Loucy (cell line): ENCODE results near the gene SRCIN1.
"Not testable (repeated sequence)": the region's sequence is repeated elsewhere in the genome, so short reads cannot be mapped to it uniquely, and the experiment has no call there.

ENCODE experiments used
- H2AFZ ChIP-seq: fragments of 200-600 bp; sonication (generic); 2 replicates; pipeline ENCODE4 v1.6.0; 2016; ENCODE audit warnings: antibody characterized with exemption, mild to moderate bottlenecking, low read length, moderate library complexity
- H3F3A ChIP-seq: fragments of 200-600 bp; 2 replicates; pipeline ENCODE4 v1.6.0; 2016; ENCODE audit warnings: antibody characterized with exemption, low read depth, mild to moderate bottlenecking
- H3K27me3 ChIP-seq: fragments of 200-600 bp; sonication (generic); 2 replicates; pipeline ENCODE4 v1.6.1; 2014; ENCODE audit warnings: low read length, mild to moderate bottlenecking; ENCODE audit not compliant: insufficient read depth, poor library complexity, severe bottlenecking
- H3K36me3 ChIP-seq: fragments of 200-600 bp; sonication (generic); 2 replicates; pipeline ENCODE4 v1.6.1; 2016; ENCODE audit warnings: low read length; ENCODE audit not compliant: insufficient read depth
- H3K4me1 ChIP-seq: fragments of 200-600 bp; sonication (generic); 2 replicates; pipeline ENCODE4 v1.5.1; 2014; ENCODE audit warnings: low read length, mild to moderate bottlenecking; ENCODE audit not compliant: insufficient read depth, poor library complexity, severe bottlenecking
- H3K4me2 ChIP-seq: fragments of 200-600 bp; sonication (generic); 2 replicates; pipeline ENCODE4 v1.6.0; 2014; ENCODE audit warnings: antibody characterized with exemption, low read length, low read depth, mild to moderate bottlenecking; ENCODE audit not compliant: poor library complexity, severe bottlenecking
- H3K4me3 ChIP-seq: fragments of 200-600 bp; sonication (generic); 2 replicates; pipeline ENCODE4 v1.5.1; 2014; ENCODE audit warnings: low read length, mild to moderate bottlenecking, mixed read lengths; ENCODE audit not compliant: poor library complexity, severe bottlenecking
- H3K79me2 ChIP-seq: fragments of 200-600 bp; sonication (generic); 2 replicates; pipeline ENCODE4 v1.6.1; 2014; ENCODE audit warnings: low read length; ENCODE audit not compliant: insufficient read depth
- H3K9ac ChIP-seq: fragments of 200-600 bp; sonication (generic); 2 replicates; pipeline ENCODE4 v1.6.0; 2014; ENCODE audit warnings: mild to moderate bottlenecking, low read depth, low read length, moderate library complexity; ENCODE audit not compliant: poor library complexity, severe bottlenecking
- H3K9me2 ChIP-seq: fragments of 200-600 bp; sonication (generic); replicated peaks from 2 replicates; pipeline ENCODE4 v1.6.1; 2016; ENCODE audit warnings: low read depth, low read length, mixed read lengths
- H3K9me3 ChIP-seq: fragments of 200-600 bp; sonication (generic); 2 replicates; pipeline ENCODE4 v1.6.1; 2014; ENCODE audit warnings: mild to moderate bottlenecking, antibody characterized with exemption, low read length, low read depth; ENCODE audit not compliant: insufficient read depth
- H4K20me1 ChIP-seq: fragments of 200-600 bp; sonication (generic); 2 replicates; pipeline ENCODE4 v1.6.0; 2014; ENCODE audit warnings: antibody characterized with exemption, low read length, mild to moderate bottlenecking; ENCODE audit not compliant: insufficient read depth, poor library complexity, severe bottlenecking
- EZH2phosphoT487 ChIP-seq: fragments of 200-600 bp; IDR thresholded peaks from 2 replicates; pipeline ENCODE4 v1.6.1; 2018; ENCODE audit warnings: antibody characterized with exemption, mild to moderate bottlenecking, moderate library complexity, borderline replicate concordance
- TF ChIP-seq, protein P1 (sequence below): fragments of 200-600 bp; sonication (generic); conservative IDR thresholded peaks from 2 replicates; pipeline ENCODE4 v1.5.1; 2014; ENCODE audit warnings: mild to moderate bottlenecking, antibody characterized with exemption, low read length

The SRCIN1 gene

DNA sequence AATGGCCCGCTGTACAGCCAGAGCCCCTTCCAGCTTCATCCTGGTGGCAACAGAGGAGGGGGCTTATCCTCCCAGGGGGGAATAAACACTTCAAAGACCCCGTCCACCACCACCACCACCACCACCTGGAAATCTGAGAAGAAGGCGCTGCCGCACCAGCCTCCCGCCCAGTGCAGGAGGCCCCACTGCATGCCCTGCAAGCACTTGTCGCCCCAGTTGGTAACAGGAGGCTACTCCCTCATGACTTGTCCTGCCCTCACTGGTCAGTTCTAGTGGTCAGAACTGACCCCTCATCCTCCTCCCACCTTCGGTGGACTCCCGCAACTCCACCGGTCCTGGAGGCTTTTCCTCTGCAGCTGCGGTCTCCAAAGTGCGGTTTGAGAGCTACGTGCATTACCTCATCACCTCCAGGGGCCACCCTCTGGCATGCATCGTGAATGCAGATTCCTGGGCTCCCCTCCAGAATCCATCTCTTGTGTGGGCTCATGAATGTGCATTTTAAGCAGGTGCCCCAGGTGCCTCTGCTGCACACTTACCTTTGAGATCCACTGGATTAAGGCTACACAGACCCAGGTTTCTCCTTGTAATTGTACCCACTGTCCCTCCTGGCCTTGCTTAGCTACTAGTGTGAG is 71.8 kb downstream of the SRCIN1 start:
- H3K4me2 ChIP-seq: no peak overlapping the region
- no peak overlapping the region for H3K4me3 ChIP-seq
- no peaks in the 10 kb centered on the region for H3K79me2 ChIP-seq
- H2AFZ ChIP-seq: no peak overlapping the region
- no peaks in the 10 kb centered on the region for H3F3A ChIP-seq
- no peaks in the 10 kb centered on the region for H3K27me3 ChIP-seq
- H3K4me1 ChIP-seq: no peaks in the 10 kb centered on the region
- no peaks in the 10 kb centered on the region for H4K20me1 ChIP-seq
- no peak for TF ChIP-seq EZH2phosphoT487
- TF ChIP-seq, protein P1, sequence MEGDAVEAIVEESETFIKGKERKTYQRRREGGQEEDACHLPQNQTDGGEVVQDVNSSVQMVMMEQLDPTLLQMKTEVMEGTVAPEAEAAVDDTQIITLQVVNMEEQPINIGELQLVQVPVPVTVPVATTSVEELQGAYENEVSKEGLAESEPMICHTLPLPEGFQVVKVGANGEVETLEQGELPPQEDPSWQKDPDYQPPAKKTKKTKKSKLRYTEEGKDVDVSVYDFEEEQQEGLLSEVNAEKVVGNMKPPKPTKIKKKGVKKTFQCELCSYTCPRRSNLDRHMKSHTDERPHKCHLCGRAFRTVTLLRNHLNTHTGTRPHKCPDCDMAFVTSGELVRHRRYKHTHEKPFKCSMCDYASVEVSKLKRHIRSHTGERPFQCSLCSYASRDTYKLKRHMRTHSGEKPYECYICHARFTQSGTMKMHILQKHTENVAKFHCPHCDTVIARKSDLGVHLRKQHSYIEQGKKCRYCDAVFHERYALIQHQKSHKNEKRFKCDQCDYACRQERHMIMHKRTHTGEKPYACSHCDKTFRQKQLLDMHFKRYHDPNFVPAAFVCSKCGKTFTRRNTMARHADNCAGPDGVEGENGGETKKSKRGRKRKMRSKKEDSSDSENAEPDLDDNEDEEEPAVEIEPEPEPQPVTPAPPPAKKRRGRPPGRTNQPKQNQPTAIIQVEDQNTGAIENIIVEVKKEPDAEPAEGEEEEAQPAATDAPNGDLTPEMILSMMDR: no peak
- H3K9me2 ChIP-seq: no peaks in the 10 kb centered on the region
- no peaks in the 10 kb centered on the region for H3K36me3 ChIP-seq
- H3K9ac ChIP-seq: no peak overlapping the region
- no peaks in the 10 kb centered on the region for H3K9me3 ChIP-seq

DNA sequence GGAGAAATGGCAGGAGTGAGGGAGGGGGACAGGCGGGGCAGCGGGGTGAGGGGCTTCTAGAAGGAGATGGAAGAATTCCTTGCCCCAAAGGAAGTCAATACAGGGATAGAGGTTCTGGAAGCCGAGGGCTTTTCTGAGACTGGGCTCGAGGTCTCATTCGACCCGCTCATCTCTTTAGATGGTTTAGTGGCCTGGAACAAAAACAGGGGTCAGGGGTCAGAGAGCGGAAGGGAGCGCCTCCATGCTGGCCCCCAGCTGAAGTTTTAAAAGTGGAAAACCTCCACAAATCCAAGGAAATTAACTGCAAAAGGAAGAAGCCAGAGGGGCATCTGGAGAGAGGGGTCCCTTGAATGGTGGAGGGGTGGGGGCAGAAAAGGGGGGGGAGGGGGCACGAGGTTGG is 72.5 kb downstream of the SRCIN1 start:
- no peaks in the 10 kb centered on the region for H4K20me1 ChIP-seq

GRCh38 chr17:38532451-38532850 is 73.3 kb downstream of the SRCIN1 start:
- TF ChIP-seq, protein P1: no peak
- TF ChIP-seq EZH2phosphoT487: no peak
- no peaks in the 10 kb centered on the region for H4K20me1 ChIP-seq
- H3K4me1 ChIP-seq: no peaks in the 10 kb centered on the region
- H3K27me3 ChIP-seq: no peaks in the 10 kb centered on the region
- no peaks in the 10 kb centered on the region for H3K9me2 ChIP-seq
- H3K36me3 ChIP-seq: no peaks in the 10 kb centered on the region
- H3K79me2 ChIP-seq: no peaks in the 10 kb centered on the region
- H3K9me3 ChIP-seq: no peaks in the 10 kb centered on the region
- no peak overlapping the region for H3K9ac ChIP-seq
- no peaks in the 10 kb centered on the region for H3F3A ChIP-seq
- no peak overlapping the region for H3K4me3 ChIP-seq
- no peak overlapping the region for H2AFZ ChIP-seq
- no peak overlapping the region for H3K4me2 ChIP-seq

More for the DNA sequence above, 72.5 kb downstream of the SRCIN1 start:
- Histone ChIP-seq H3K4me3 (no peak overlapping the region), H3K9me2 (no peaks in the 10 kb centered on the region), H3K9me3 (no peaks in the 10 kb centered on the region), H3K4me1 (no peaks in the 10 kb centered on the region), H3K79me2 (no peaks in the 10 kb centered on the region), H3K4me2 (no peak overlapping the region), H3F3A (no peaks in the 10 kb centered on the region), H2AFZ (no peak overlapping the region), H3K9ac (no peak overlapping the region), H3K36me3 (no peaks in the 10 kb centered on the region), H3K27me3 (no peaks in the 10 kb centered on the region)
- TF ChIP-seq EZH2phosphoT487: no peak
- TF ChIP-seq, protein P1: no peak

DNA sequence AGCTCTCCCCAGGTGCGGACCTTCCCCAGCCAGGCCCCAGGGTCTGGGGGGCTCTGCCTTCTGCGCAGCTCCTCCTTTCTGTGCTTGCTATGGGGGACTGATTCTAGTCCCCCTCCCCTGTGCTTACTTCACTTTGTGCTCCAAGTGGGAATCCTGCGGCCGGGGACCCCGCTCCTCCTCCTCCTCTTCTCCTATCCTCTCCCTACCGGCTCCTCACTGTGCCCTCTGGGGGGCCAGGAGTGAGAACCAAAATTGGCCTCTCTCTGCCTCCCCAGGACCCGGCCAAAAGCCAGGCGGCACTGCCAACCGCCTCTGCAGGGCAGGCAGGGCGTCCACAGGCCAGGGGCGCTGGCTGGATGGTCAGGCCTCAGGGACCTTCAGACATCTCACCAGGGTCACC is 74.0 kb downstream of the SRCIN1 start:
- H3K27me3 ChIP-seq, H3K9me2 ChIP-seq, H3K79me2 ChIP-seq, H3K9me3 ChIP-seq, H3K36me3 ChIP-seq, H3F3A ChIP-seq, H3K4me2 ChIP-seq, H2AFZ ChIP-seq, H3K4me1 ChIP-seq, H3K4me3 ChIP-seq, H4K20me1 ChIP-seq, H3K9ac ChIP-seq: not testable (repeated sequence)

DNA sequence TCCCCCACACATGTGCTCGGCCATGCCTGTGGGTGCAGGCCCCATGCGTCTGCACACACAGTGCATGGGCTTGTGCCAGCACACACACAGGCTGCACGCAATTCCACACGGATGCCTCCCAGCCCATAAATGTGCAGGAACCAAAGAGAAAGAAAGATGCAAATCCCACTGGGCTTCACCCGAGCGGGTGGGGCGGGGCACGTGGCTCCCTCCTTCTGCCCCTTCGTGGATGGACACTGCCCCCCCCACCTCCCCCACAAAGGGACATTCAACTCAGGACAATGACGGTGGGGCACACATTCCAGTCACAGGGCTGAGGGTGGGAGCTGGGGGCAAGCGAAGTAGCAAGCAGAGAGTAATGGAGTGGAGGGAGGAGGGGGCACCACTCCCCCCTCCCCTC is 74.9 kb downstream of the SRCIN1 start:
- H2AFZ ChIP-seq, H3K4me3 ChIP-seq, H3K4me2 ChIP-seq, H3F3A ChIP-seq, H3K4me1 ChIP-seq, H3K9ac ChIP-seq, H3K9me3 ChIP-seq, H4K20me1 ChIP-seq, H3K36me3 ChIP-seq, H3K79me2 ChIP-seq, H3K27me3 ChIP-seq, H3K9me2 ChIP-seq: not testable (repeated sequence)
